GM19455 (cell line): ENCODE data around the gene BABAM2.

Experiments
- ATAC-seq: cut with Tn5 transposase; IDR thresholded peaks from one replicate; pipeline ENCODE4 v1.9.1; 2021; ENCODE audit not compliant: unreplicated experiment

Gene BABAM2

GRCh38 chr2:28338046-28338817, 447.7 kb downstream of the BABAM2 start:
- ATAC-seq, result no peak

GRCh38 chr2:28338831-28339321, 448.3 kb downstream of the BABAM2 start:
- ATAC-seq, result no peak

- no peak for ATAC-seq
Measured at GRCh38 chr2:28339516-28340175, 449.1 kb downstream of the BABAM2 start.

GRCh38 chr2:28340312-28341202, 450.0 kb downstream of the BABAM2 start:
- no peak for ATAC-seq

- no peak for ATAC-seq
Measured at GRCh38 chr2:28341208-28341891, 450.8 kb downstream of the BABAM2 start.

GRCh38 chr2:28342081-28342967, 451.8 kb downstream of the BABAM2 start:
- ATAC-seq, result no peak

GRCh38 chr2:28343184-28343942, 452.8 kb downstream of the BABAM2 start:
- ATAC-seq, result no peak

GRCh38 chr2:28343971-28344715, 453.6 kb downstream of the BABAM2 start:
- ATAC-seq, result no peak

- no peak for ATAC-seq
Measured at GRCh38 chr2:28344756-28345373, 454.3 kb downstream of the BABAM2 start.

GRCh38 chr2:28345619-28346018, 455.1 kb downstream of the BABAM2 start:
- ATAC-seq, result no peak

GRCh38 chr2:28346587-28346986, 456.1 kb downstream of the BABAM2 start:
- no peak for ATAC-seq

GRCh38 chr2:28347193-28347592, 456.7 kb downstream of the BABAM2 start:
- no peak for ATAC-seq

GRCh38 chr2:28347596-28347995, 457.1 kb downstream of the BABAM2 start:
- no peak for ATAC-seq

GRCh38 chr2:28348149-28348567, 457.6 kb downstream of the BABAM2 start:
- ATAC-seq, result no peak

GRCh38 chr2:28348921-28349320, 458.4 kb downstream of the BABAM2 start:
- no peak for ATAC-seq

- ATAC-seq, result no peak
Measured at GRCh38 chr2:28349546-28350165, 459.1 kb downstream of the BABAM2 start.

GRCh38 chr2:28350196-28350595, 459.7 kb downstream of the BABAM2 start:
- no peak for ATAC-seq
